ENCODE results near the gene ABTB1.

DNA sequence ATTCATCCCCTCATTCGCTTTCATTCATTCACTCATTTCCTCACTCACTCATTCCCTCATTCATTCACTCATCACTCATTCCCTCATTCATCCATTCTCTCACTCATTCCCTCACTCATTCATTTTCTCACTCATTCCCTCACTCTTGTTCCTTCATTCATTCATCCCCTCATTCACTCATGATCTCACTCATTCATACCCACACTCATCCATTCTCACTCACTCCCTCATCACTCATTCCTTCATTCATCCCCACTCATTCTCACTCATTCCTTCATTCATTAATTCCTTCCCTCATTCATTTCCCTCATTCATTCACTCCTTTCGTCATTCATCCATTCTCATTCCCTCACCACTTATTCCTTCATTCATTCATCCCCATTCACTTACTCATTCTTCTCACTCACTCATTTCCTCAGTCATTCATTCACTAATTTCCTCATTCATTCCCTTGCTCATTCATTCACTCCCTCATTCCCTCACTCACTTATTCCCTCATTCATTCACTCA lies 14.5 kb downstream of the ABTB1 start:
- TF ChIP-seq, protein P1, sequence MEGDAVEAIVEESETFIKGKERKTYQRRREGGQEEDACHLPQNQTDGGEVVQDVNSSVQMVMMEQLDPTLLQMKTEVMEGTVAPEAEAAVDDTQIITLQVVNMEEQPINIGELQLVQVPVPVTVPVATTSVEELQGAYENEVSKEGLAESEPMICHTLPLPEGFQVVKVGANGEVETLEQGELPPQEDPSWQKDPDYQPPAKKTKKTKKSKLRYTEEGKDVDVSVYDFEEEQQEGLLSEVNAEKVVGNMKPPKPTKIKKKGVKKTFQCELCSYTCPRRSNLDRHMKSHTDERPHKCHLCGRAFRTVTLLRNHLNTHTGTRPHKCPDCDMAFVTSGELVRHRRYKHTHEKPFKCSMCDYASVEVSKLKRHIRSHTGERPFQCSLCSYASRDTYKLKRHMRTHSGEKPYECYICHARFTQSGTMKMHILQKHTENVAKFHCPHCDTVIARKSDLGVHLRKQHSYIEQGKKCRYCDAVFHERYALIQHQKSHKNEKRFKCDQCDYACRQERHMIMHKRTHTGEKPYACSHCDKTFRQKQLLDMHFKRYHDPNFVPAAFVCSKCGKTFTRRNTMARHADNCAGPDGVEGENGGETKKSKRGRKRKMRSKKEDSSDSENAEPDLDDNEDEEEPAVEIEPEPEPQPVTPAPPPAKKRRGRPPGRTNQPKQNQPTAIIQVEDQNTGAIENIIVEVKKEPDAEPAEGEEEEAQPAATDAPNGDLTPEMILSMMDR (IDR thresholded peaks at IDR 0.05; ENCODE audit: insufficient read depth, low read depth, low read length), result no peak
- TF ChIP-seq EZH2 (IDR thresholded peaks at IDR 0.05; ENCODE audit: insufficient read depth, low read length), result no peak
